Raji (cell line): Measurements from ENCODE around the gene RSBN1.
A peak's percentile ranks its signal among the peaks of the same experiment; 100 is the strongest.

Source experiments
- POLR2A ChIP-seq: IDR thresholded peaks from 2 replicates; pipeline ENCODE4 v1.6.1; 2011; ENCODE audit warnings: low read depth, low read length, control low read depth; ENCODE audit not compliant: insufficient read depth

Gene RSBN1

GRCh38 chr1:113769601-113769970 is 42.7 kb downstream of the RSBN1 start:
- TF ChIP-seq POLR2A: no peak

DNA sequence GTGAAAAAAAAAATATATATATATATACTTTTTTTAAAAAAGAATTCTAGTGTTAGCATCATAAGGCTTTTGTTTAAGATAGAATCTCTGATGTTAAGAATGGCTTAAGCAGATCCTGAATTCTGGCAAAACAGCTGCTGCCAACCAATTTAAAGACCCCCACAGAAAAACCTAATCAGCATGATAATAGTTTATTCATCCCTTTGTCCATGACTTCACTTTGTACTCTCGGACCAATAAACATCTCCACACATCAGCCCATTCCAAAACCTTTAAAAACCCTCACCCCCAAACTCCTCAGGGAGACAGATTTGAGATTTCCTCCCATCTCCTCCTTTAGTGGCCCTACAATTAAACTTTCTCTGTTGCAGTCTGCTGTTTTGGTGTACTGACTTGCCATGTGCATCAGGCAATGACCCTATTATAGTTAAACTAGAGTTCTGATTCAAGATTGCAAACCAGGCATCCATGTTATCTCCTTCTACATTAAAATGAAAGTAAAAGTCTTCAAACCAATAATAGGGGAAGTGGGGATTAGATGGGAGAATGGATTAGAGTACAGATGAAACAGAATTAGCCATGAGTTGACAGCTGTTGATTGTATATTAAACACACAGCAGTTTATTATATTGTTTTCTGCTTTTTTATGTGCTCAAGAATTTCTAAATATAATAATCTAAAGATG is 43.2 kb downstream of the RSBN1 start:
- no peak for TF ChIP-seq POLR2A

DNA sequence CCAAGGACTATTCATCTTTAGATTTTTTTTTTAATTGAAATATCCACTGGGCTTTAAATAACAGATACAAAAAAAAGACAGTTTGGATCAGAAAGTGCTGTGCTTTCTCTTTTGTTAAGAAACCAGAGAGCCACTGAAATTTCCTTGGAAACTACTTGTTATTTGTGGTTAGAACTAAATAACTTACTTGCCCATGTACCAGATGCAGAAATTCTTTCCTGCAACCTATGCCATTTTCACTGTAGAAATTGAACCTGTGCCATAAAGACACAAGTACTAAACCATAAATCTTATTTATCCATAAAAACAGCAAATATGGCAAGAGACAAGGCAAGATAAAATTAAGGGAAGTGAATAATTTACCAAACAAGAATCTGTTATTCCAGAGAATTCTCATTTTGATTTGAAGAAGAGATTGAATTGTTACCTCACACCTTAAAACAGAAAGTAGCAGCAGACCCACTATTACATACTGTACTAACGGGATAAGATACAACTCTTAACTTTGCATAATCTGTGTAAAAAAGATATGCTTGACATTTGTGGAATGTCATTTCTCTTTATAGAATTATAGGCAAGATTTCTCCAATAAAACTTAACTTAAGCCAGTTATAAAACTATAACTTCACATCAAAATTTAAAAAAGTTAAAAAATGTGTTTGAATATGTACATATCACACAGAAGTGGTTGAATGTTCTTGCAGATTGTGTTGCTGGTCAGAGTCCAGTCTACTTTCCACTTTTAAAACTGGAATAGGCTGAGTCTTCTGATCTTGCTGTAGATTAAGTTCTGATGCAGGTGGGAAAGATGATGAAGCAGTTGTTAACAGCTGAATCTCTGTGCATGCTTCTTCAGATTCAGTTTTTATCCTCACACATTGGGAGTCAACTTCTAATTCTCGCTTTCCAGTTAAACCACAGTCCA is 46.7 kb downstream of the RSBN1 start:
- no peak for TF ChIP-seq POLR2A

DNA sequence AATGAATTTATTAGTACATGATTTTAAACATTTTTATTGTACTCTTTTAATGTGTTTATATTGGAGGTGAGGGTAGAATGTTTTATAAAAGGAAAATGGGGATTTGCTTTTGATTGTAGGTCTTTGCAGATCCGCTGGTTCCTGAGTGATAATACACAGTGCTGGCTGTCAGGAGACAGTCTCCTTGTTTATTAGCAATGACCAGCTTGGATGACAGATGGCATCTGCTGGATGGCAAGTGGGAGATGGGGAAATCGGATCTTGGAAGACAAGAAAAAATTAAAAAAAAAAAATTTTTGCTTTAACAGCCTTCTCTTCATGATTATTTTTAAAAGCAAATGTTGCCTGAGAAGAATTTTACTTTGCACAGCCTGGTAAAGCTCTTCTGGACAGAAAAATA is 48.6 kb downstream of the RSBN1 start:
- TF ChIP-seq POLR2A: no peak

GRCh38 chr1:113761937-113762336 is 50.3 kb downstream of the RSBN1 start:
- TF ChIP-seq POLR2A: no peak

DNA sequence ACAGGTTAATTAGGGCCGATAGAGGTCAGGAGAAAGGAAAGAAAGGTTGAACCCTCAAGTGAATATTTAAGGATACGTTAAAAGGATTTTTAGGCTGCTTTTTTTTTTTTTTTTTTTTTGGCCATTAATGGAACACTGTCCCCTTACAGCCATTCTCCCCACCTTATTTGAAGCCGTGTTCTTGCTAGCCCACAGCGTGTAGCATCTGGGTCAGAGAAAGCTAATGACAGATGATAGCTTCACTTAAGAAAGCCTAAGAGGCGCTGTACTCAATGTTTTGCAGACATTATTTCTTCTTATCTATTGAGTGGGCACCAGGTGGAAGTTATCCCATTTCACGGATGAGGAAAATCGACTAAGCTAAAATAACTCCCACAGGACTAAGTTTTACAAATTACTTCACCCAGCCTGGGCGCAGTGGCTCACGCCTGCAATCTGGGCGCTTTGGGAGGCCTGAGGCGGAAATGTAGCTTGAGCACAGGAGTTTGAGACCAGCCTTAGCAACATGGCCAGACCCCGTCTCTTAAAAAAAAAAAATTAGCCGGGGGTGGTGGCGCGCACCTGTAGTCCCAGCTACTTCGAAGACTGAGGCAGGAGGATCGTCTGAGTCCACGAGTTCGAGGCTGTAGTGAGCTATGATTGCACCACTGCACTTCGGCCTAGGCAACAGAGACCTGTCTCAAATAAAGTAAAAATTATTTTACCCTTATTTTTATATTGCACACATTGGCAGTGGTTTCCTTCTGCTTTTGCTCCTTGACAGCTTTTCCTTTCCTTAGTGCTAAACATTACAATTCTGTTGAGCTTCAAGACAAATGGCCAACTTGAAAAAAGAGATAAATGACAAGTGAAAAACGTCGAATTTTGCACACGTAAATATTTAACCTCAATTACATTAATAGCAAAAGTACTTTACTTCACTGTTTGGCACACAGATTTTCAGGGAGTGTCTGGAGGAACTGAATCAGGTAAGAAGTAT is 51.9 kb downstream of the RSBN1 start:
- TF ChIP-seq POLR2A: no peak

GRCh38 chr1:113759333-113760101 is 52.8 kb downstream of the RSBN1 start, which contains the start of gene PHTF1:
Gene PHTF1 (minus strand): TSS chr1:113759486. CDS start chr1:113758703, 783 bp downstream.
- peak; percentile 86 for TF ChIP-seq POLR2A

GRCh38 chr1:113758631-113759332 is 53.5 kb downstream of the RSBN1 start:
- TF ChIP-seq POLR2A: no peak

- no peak for TF ChIP-seq POLR2A
These were observed 55.8 kb downstream of the RSBN1 start for GRCh38 chr1:113756461-113756860.

- no peak for TF ChIP-seq POLR2A
These were observed 60.8 kb downstream of the RSBN1 start for GRCh38 chr1:113751516-113751915.

GRCh38 chr1:113751114-113751513 is 61.2 kb downstream of the RSBN1 start:
- no peak for TF ChIP-seq POLR2A

DNA sequence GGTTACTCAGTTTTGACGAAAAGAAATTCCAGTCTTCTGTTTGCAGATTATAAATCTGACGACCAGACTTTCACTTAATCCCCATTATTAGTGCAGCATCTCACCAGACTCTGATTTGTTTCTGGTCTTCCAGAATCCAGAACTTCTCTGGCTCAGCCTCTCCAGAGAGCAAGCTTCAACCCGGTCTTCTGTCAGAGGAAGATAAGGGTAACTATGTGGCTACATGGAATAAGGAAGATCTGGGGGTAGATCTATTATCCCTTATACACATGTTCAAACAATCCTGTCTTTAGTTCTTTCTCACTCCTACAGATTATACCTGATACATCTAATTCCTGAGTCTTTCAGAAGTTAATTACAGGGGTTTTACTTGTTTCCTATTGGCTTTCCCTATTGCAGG is 62.9 kb downstream of the RSBN1 start:
- TF ChIP-seq POLR2A: no peak

DNA sequence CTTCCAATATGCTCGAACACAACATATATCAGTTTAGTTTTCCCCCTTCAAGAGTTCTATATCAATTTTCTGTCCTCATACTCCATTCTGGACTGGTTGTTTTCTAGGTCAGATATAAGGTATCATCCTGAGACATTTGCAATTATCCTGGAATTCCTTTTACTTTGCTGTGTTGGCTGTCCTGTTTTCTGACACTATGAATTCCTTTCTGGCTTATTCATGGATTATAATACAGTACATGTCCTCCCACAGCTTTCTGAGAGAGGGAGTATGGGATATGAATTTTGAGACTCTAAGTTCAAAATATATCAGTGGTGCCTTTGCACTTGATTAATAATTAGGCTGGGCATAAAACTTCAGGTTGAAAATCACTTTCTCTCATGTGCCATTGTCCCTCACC is 64.9 kb downstream of the RSBN1 start:
- no peak for TF ChIP-seq POLR2A

- no peak for TF ChIP-seq POLR2A
These were observed 66.9 kb downstream of the RSBN1 start for GRCh38 chr1:113745425-113745824.
